Eye (tissue), 1 donor: ENCODE measurements around the gene C1orf159.
"Not testable (repeated sequence)": the region's sequence is repeated elsewhere in the genome, so short reads cannot be mapped to it uniquely, and the experiment has no call there.

Experiments used
- DNase-seq: peaks from one replicate; pipeline ENCODE4 v3.0.0-alpha.2; 2015

The C1orf159 gene

GRCh38 chr1:1115786-1116700, at the start of gene C1orf159:
Gene C1orf159, minus strand, starts transcription at chr1:1116089. Its CDS starts 24,546 bp downstream, at chr1:1091543.
- DNase-seq = peak; percentile 99

- peak; percentile 16 for DNase-seq
Observed at GRCh38 chr1:1165485-1165884, 49.6 kb upstream of the C1orf159 start.

- no peak for DNase-seq
Observed at GRCh38 chr1:1164701-1165451, 49.0 kb upstream of the C1orf159 start.

- peak; percentile 9 for DNase-seq
Observed at GRCh38 chr1:1164361-1164700, 48.4 kb upstream of the C1orf159 start.

GRCh38 chr1:1163538-1164070, 47.7 kb upstream of the C1orf159 start:
- DNase-seq = no peak

GRCh38 chr1:1162597-1163537, 47.0 kb upstream of the C1orf159 start:
- peak; percentile 6 for DNase-seq

- DNase-seq = peak; percentile 2
Observed at GRCh38 chr1:1161683-1162079, 45.8 kb upstream of the C1orf159 start.

GRCh38 chr1:1161078-1161682, 45.3 kb upstream of the C1orf159 start:
- no peak for DNase-seq

GRCh38 chr1:1160281-1160930, 44.5 kb upstream of the C1orf159 start:
- no peak for DNase-seq

- peak; percentile 89 for DNase-seq
Observed at GRCh38 chr1:1157914-1158710, 42.2 kb upstream of the C1orf159 start.

- DNase-seq = peak; percentile 87
Observed at GRCh38 chr1:1157426-1157913, 41.6 kb upstream of the C1orf159 start.

- DNase-seq = peak; percentile 14
Observed at GRCh38 chr1:1157033-1157365, 41.1 kb upstream of the C1orf159 start.

- peak; percentile 3 for DNase-seq
Observed at GRCh38 chr1:1156140-1157032, 40.5 kb upstream of the C1orf159 start.

GRCh38 chr1:1155258-1155657, 39.4 kb upstream of the C1orf159 start:
- no peak for DNase-seq

GRCh38 chr1:1153874-1154273, 38.0 kb upstream of the C1orf159 start:
- no peak for DNase-seq

GRCh38 chr1:1153215-1153614, 37.3 kb upstream of the C1orf159 start:
- not testable (repeated sequence) for DNase-seq

GRCh38 chr1:1152431-1152830, 36.5 kb upstream of the C1orf159 start:
- not testable (repeated sequence) for DNase-seq

- DNase-seq = no peak
Observed at GRCh38 chr1:1151306-1151705, 35.4 kb upstream of the C1orf159 start.

GRCh38 chr1:1150100-1150499, 34.2 kb upstream of the C1orf159 start:
- DNase-seq = no peak

- no peak for DNase-seq
Observed at GRCh38 chr1:1149416-1149815, 33.5 kb upstream of the C1orf159 start.
